K562 (cell line): ENCODE results near the gene TBX1. TPM values are rescaled to one million over a fixed set of nuclear protein-coding genes. Genes with fewer than 3 reads are reported as not detected.

ENCODE experiments used
- ATAC-seq: fragments of 200-7000 bp; cut with Tn5 transposase; 3 replicates; pipeline ENCODE4 v1.9.1; 2020; ENCODE audit warnings: moderate library complexity
- BruUV-seq: library from RNA; stranded (reverse); fragments of 400-500 nt; replicated peaks from 2 replicates; lab custom pipeline; 2021; lab: Mats Ljungman, UMichigan
- CTCF ChIA-PET: fragments of 300-600 bp; formaldehyde crosslinking; extraction: SDS; loops from one replicate; lab custom pipeline; 2021; ENCODE audit warnings: low intra/inter-chr PET ratio; lab: Yijun Ruan, JAX
- POLR2A ChIA-PET: fragments of 300-600, 350-650 bp; sonication (Branson Sonifier 250); formaldehyde crosslinking; extraction: SDS; loops from one replicate; lab custom pipeline; 2021; ENCODE audit warnings: antibody characterized with exemption, inconsistent platforms; lab: Yijun Ruan, JAX
- DNase-seq, 4 experiments: peaks; one replicate each; pipeline versions ENCODE4 v3.0.0 to v3.0.0-alpha.2; 2011 to 2018; ENCODE audit warnings: low spot score in 3 of 4, mixed read lengths in 3 of 4; ENCODE audit errors: extremely low read depth in 1 of 4
- FAIRE-seq: peaks from 2 replicates; lab custom pipeline; 2011; peaks lifted over from hg19 to GRCh38; lab: Jason Lieb, UNC
- H2AFZ ChIP-seq: 2 replicates; pipeline ENCODE4 v1.6.0; 2011; ENCODE audit warnings: low read depth, low read length, control low read depth, inconsistent platforms
- H3K27ac ChIP-seq: fragments of 200-600 bp; 3 replicates; pipeline ENCODE4 v1.8.0; 2011; ENCODE audit warnings: low read depth, mild to moderate bottlenecking, control low read depth, inconsistent platforms, low read length, moderate library complexity, mixed read lengths; ENCODE audit errors: extremely low read depth
- H3K27me3 ChIP-seq, 2 experiments: fragments of 300-600 bp in 1 of 2; 2 replicates in 1 of 2; 3 replicates in 1 of 2; pipeline versions ENCODE4 v1.6.0 to v1.8.0; 2011; ENCODE audit warnings: inconsistent platforms in 2 of 2, low read length in 2 of 2, mild to moderate bottlenecking in 1 of 2, mixed read lengths in 1 of 2, moderate library complexity in 1 of 2; ENCODE audit not compliant: control insufficient read depth in 2 of 2, insufficient read depth in 2 of 2
- H3K36me3 ChIP-seq: fragments of 300-600 bp; 3 replicates; pipeline ENCODE4 v1.8.0; 2011; ENCODE audit warnings: mild to moderate bottlenecking, low read length, inconsistent platforms; ENCODE audit not compliant: control insufficient read depth, insufficient read depth
- H3K4me1 ChIP-seq, 2 experiments: fragments of 200-600 bp in 1 of 2; replicated peaks in 1 of 2; 2 replicates in 1 of 2; 3 replicates in 1 of 2; pipeline versions ENCODE4 v1.5.1 to v1.8.0; 2011; ENCODE audit warnings: inconsistent platforms in 2 of 2, low read length in 2 of 2, mild to moderate bottlenecking in 1 of 2, mixed read lengths in 1 of 2, moderate library complexity in 1 of 2; ENCODE audit not compliant: control insufficient read depth in 2 of 2, insufficient read depth in 2 of 2
- H3K4me2 ChIP-seq: 2 replicates; pipeline ENCODE4 v1.6.1; 2011; ENCODE audit warnings: low read length, control low read depth, inconsistent platforms, mixed read lengths; ENCODE audit not compliant: insufficient read depth
- H3K4me3 ChIP-seq: fragments of 200-600 bp; sonication (generic), shearing (Covaris generic); 2 replicates; pipeline ENCODE4 v1.5.1; 2016; ENCODE audit warnings: control low read depth, inconsistent platforms
- H3K79me2 ChIP-seq: fragments of 200-600 bp; 3 replicates; pipeline ENCODE4 v1.8.0; 2011; ENCODE audit warnings: low read length, inconsistent platforms; ENCODE audit not compliant: control insufficient read depth, insufficient read depth
- H3K9ac ChIP-seq, 2 experiments: 2 replicates each; pipeline versions ENCODE4 v1.6.0 to v1.6.1; 2011; ENCODE audit warnings: low read depth in 2 of 2, low read length in 2 of 2, control low read depth in 1 of 2, inconsistent platforms in 1 of 2, mild to moderate bottlenecking in 1 of 2, mixed read lengths in 1 of 2; ENCODE audit not compliant: insufficient read depth in 1 of 2
- H3K9me1 ChIP-seq: one replicate; pipeline ENCODE4 v1.6.0; 2011; ENCODE audit warnings: inconsistent platforms, mild to moderate bottlenecking, low read length, moderate library complexity; ENCODE audit not compliant: control insufficient read depth, insufficient read depth
- H3K9me3 ChIP-seq: replicated peaks from 2 replicates; pipeline ENCODE4 v1.5.1; 2011; ENCODE audit warnings: low read depth, low read length, inconsistent platforms; ENCODE audit not compliant: control insufficient read depth, insufficient read depth
- H4K20me1 ChIP-seq: replicated peaks from 2 replicates; pipeline ENCODE4 v1.6.1; 2011; ENCODE audit warnings: low read length, inconsistent platforms, mixed read lengths; ENCODE audit not compliant: control insufficient read depth, insufficient read depth
- EP300 ChIP-seq: IDR thresholded peaks from 2 replicates; pipeline ENCODE4 v1.6.1; 2012; ENCODE audit warnings: low read length, improper control_type of control experiment
- ETV5 ChIP-seq: sonication (generic); formaldehyde crosslinking; IDR thresholded peaks from 2 replicates; pipeline ENCODE4 v1.4.0; 2020; ENCODE audit warnings: low read depth, mild to moderate bottlenecking, missing genetic modification reagents
- HNRNPH1 ChIP-seq: fragments of 200-400 bp; formaldehyde crosslinking; optimal IDR thresholded peaks from 2 replicates; pipeline ENCODE3; 2017; ENCODE audit warnings: low read depth, mild to moderate bottlenecking, low read length, moderate library complexity
- KDM1A ChIP-seq, 2 experiments: fragments of 450-650 bp; IDR thresholded peaks; 2 replicates each; pipeline ENCODE4 v1.6.1; 2016; ENCODE audit warnings: mild to moderate bottlenecking in 2 of 2
- POLR2AphosphoS2 ChIP-seq: IDR thresholded peaks from 2 replicates; pipeline ENCODE4 v1.6.1; 2012; ENCODE audit warnings: low read length, improper control_type of control experiment
- SIN3A ChIP-seq, 2 experiments: fragments of 150-350 bp in 1 of 2; IDR thresholded peaks; 2 replicates each; pipeline ENCODE4 v1.6.1; 2011 to 2016; ENCODE audit warnings: borderline replicate concordance in 2 of 2, low read depth in 2 of 2, low read length in 2 of 2, mild to moderate bottlenecking in 2 of 2, moderate library complexity in 2 of 2; ENCODE audit not compliant: control insufficient read depth in 1 of 2
- SNIP1 ChIP-seq: fragments of 450-650 bp; IDR thresholded peaks from 2 replicates; pipeline ENCODE4 v1.7.1; 2017; ENCODE audit warnings: low read depth, mild to moderate bottlenecking
- SRSF7 ChIP-seq: fragments of 200-400 bp; formaldehyde crosslinking; optimal IDR thresholded peaks from 2 replicates; pipeline ENCODE3; 2017; ENCODE audit warnings: mild to moderate bottlenecking, low read depth, low read length
- ZNF143 ChIP-seq: sonication (generic); formaldehyde crosslinking; IDR thresholded peaks from 2 replicates; pipeline ENCODE4 v1.9.0; 2022; ENCODE audit warnings: mild to moderate bottlenecking, missing genetic modification reagents
- ZNF354B ChIP-seq: fragments of 250-450 bp; sonication (Bioruptor Pico); IDR thresholded peaks from 2 replicates; pipeline ENCODE4 v1.4.0; 2020
- WGBS: fragments of 100-300 bp; shearing (Covaris generic); methylation state at CpG from one replicate; pipeline ENCODE4 v1.1.6; 2016; ENCODE audit warnings: low coverage, mixed read lengths; ENCODE audit not compliant: insufficient coverage; ENCODE audit errors: missing lambda C conversion rate; 5-methylcytosine and 5-hydroxymethylcytosine counted together
- in situ Hi-C: fragments of 300-500 bp; cut with MboI; formaldehyde crosslinking; loops from 4 replicates; pipeline ENCODE4 v1.15.0; 2018; ENCODE audit warnings: inconsistent platforms, mixed read lengths
- intact Hi-C: fragments of 100-400 bp; cut with micrococcal nuclease; formaldehyde crosslinking; loops from 2 replicates; pipeline ENCODE4 v1.14.2; 2022
- polyA plus RNA-seq, 8 experiments: library from polyadenylated mRNA; depleted of rRNA in 4 of 8; stranded (reverse) in 5 of 8; unstranded in 3 of 8; fragments of >200 nt; fragmentation: Nextera tagmentation in 2 of 8; fragmentation: Illumina TruSeq in 1 of 8; extraction: Ambion mirVana in 2 of 8; extraction: Trizol in 1 of 8; gene quantifications; 2 replicates each; pipeline versions ENCODE4 v1.2.1 to v1.2.3, GENCODE V29; 2011 to 2014; ENCODE audit warnings: inconsistent platforms in 1 of 8, missing spikeins in 1 of 8
- total RNA-seq, 7 experiments: library from RNA; depleted of rRNA in 6 of 7; stranded (reverse); fragments of >200 nt in 6 of 7; fragmentation: Illumina TruSeq in 2 of 7; extraction: Trizol in 2 of 7; gene quantifications; 2 replicates each; pipeline versions ENCODE4 v1.2.1 to v1.2.3, GENCODE V29; 2011 to 2021; ENCODE audit warnings: low replicate concordance in 1 of 7
- TF ChIP-seq, protein P1 (sequence below): fragments of 450-650 bp; IDR thresholded peaks from 2 replicates; pipeline ENCODE4 v1.6.1; 2014; ENCODE audit warnings: low read depth, mild to moderate bottlenecking, moderate library complexity, borderline replicate concordance
- TF ChIP-seq, protein P2 (sequence below): fragments of 450-650 bp; formaldehyde crosslinking; IDR thresholded peaks from 2 replicates; pipeline ENCODE4 v1.4.0; 2022; ENCODE audit warnings: mild to moderate bottlenecking, moderate library complexity
- TF ChIP-seq, protein P3 (sequence below): sonication (generic); formaldehyde crosslinking; IDR thresholded peaks from 2 replicates; pipeline ENCODE4 v1.8.0; 2022; ENCODE audit warnings: missing genetic modification reagents, mild to moderate bottlenecking, moderate library complexity, borderline replicate concordance
- TF ChIP-seq, protein P4 (sequence below): fragments of 200-400 bp; formaldehyde crosslinking; IDR thresholded peaks from 2 replicates; pipeline ENCODE4 v1.6.1; 2017; ENCODE audit warnings: mild to moderate bottlenecking, low read depth, low read length, moderate library complexity

TBX1 gene
- total and polyA plus RNA-seq, 9 of the 15 experiments (the other 6 are each of a cell fraction or from before 2014, with no cell fraction given) = 0.07 to 35.0 (median 3.9) TPM

DNA sequence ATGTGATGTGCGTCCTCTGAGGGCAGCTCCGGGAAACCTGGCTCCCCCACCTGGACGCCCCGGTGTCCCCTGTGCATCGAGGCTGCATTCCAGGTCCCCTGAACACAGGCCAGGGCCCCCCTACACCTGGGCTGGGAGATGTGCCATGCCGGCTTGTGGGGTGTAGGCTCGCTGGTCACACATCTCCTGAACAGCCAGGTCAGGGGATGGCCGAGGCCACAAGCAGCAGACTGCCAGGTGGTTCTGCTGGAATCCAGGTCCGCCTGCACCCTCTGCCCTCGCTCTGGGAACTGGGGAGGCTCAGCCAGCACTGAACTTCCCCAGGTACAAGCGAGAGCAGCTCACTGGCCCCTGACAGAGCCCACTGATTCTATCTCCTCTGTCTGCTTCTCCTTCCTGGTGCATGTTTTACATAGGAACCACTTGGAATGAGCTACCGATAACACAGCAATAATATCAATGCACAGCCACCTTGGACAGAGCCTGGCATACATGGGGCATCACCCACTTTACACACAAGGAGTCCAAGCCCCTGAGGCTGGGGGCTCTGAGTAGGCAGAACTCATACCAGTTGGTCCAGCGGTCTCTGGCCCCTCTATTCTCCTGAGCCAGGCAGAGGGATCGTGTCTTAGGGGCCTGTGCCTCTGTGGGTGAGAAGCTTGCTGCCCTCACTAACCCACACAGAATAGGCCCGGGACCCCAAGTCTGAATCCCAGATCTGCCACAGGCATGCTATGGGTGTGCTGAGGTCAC is 46.8 kb downstream of the TBX1 start:
- peaks cover 29% of the 10 kb centered on the region for H4K20me1 ChIP-seq
- H3K27me3 ChIP-seq = no peaks in the 10 kb centered on the region
- FAIRE-seq (no peak), DNase-seq (no peak), ATAC-seq (no peak)
- ChIA-PET POLR2A (interaction anchor here (0.6 to 5.7 kb wide), 21 partner anchors 8 to 632 kb away, joined by 3 to 43 read pairs (median 4); partner anchors contain the start of genes GNB1L and RTL10), CTCF (interaction anchor here (0.6 kb wide), 1 partner anchor 572 kb away, joined by 3 read pairs; no protein-coding TSS in a partner anchor)
- no peak overlapping the region for H3K27ac ChIP-seq
- no TSS peak for BruUV-seq
- no peak overlapping the region for H3K4me3 ChIP-seq
- H3K4me2 ChIP-seq = no peak overlapping the region
- H3K79me2 ChIP-seq = no peaks in the 10 kb centered on the region
- no peaks in the 10 kb centered on the region for H3K9me1 ChIP-seq
- no peak overlapping the region for H2AFZ ChIP-seq
- H3K4me1 ChIP-seq = peaks cover 13 to 70% of the 10 kb centered on the region in 2 experiments
- H3K9ac ChIP-seq = peak overlapping the region in 1 of 2 experiments; percentile 66; a peak in 2 of 4 replicates
- 69% methylated on average over 15 of the region's 15 CpGs for WGBS
- H3K9me3 ChIP-seq = no peaks in the 10 kb centered on the region
- intact Hi-C loops = no loop called here
- H3K36me3 ChIP-seq = 0 out of 3 replicates have a peak, but pooled peaks cover 3% of the 10 kb centered on the region
- in situ Hi-C loops = no loop called here
- TF ChIP-seq SNIP1 (no peak), EP300 (no peak), ZNF354B (CRISPR knock-in tag) (no peak), SRSF7 (no peak), KDM1A (IDR thresholded peaks at IDR 0.05) (no peak), POLR2AphosphoS2 (no peak), ETV5 (no peak), ZNF143 (CRISPR knock-in tag) (no peak), HNRNPH1 (no peak), SIN3A (IDR thresholded peaks at IDR 0.05; ENCODE audit: borderline replicate concordance in 2 of 2, control insufficient read depth in 1 of 2, low read depth in 2 of 2, low read length in 2 of 2) (no peak)
- TF ChIP-seq, protein P1, sequence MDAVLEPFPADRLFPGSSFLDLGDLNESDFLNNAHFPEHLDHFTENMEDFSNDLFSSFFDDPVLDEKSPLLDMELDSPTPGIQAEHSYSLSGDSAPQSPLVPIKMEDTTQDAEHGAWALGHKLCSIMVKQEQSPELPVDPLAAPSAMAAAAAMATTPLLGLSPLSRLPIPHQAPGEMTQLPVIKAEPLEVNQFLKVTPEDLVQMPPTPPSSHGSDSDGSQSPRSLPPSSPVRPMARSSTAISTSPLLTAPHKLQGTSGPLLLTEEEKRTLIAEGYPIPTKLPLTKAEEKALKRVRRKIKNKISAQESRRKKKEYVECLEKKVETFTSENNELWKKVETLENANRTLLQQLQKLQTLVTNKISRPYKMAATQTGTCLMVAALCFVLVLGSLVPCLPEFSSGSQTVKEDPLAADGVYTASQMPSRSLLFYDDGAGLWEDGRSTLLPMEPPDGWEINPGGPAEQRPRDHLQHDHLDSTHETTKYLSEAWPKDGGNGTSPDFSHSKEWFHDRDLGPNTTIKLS = no peak
- TF ChIP-seq, protein P2, sequence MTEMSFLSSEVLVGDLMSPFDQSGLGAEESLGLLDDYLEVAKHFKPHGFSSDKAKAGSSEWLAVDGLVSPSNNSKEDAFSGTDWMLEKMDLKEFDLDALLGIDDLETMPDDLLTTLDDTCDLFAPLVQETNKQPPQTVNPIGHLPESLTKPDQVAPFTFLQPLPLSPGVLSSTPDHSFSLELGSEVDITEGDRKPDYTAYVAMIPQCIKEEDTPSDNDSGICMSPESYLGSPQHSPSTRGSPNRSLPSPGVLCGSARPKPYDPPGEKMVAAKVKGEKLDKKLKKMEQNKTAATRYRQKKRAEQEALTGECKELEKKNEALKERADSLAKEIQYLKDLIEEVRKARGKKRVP (CRISPR knock-in tag) = peak; percentile 4; the same call in 1 of the 2 replicates
- TF ChIP-seq, protein P3, sequence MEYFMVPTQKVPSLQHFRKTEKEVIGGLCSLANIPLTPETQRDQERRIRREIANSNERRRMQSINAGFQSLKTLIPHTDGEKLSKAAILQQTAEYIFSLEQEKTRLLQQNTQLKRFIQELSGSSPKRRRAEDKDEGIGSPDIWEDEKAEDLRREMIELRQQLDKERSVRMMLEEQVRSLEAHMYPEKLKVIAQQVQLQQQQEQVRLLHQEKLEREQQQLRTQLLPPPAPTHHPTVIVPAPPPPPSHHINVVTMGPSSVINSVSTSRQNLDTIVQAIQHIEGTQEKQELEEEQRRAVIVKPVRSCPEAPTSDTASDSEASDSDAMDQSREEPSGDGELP (CRISPR knock-in tag) = no peak
- TF ChIP-seq, protein P4, sequence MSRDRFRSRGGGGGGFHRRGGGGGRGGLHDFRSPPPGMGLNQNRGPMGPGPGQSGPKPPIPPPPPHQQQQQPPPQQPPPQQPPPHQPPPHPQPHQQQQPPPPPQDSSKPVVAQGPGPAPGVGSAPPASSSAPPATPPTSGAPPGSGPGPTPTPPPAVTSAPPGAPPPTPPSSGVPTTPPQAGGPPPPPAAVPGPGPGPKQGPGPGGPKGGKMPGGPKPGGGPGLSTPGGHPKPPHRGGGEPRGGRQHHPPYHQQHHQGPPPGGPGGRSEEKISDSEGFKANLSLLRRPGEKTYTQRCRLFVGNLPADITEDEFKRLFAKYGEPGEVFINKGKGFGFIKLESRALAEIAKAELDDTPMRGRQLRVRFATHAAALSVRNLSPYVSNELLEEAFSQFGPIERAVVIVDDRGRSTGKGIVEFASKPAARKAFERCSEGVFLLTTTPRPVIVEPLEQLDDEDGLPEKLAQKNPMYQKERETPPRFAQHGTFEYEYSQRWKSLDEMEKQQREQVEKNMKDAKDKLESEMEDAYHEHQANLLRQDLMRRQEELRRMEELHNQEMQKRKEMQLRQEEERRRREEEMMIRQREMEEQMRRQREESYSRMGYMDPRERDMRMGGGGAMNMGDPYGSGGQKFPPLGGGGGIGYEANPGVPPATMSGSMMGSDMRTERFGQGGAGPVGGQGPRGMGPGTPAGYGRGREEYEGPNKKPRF = no peak
